AG09309 (cell line): ENCODE measurements around the gene HTRA3.

Source experiments
- DNase-seq: peaks from one replicate; pipeline ENCODE4 v3.0.0-alpha.2; 2010; ENCODE audit warnings: low read depth
- H3K4me3 ChIP-seq: 2 replicates; pipeline ENCODE4 v1.5.1; 2011; ENCODE audit warnings: mild to moderate bottlenecking, low read depth, low read length, moderate library complexity; ENCODE audit not compliant: control insufficient read depth
- CTCF ChIP-seq: IDR thresholded peaks from 2 replicates; pipeline ENCODE4 v1.5.1; 2011; ENCODE audit warnings: mild to moderate bottlenecking, low read depth, low read length, inconsistent platforms; ENCODE audit not compliant: insufficient read depth, control insufficient read depth; ENCODE audit errors: missing control alignments

The HTRA3 gene

GRCh38 chr4:8228319-8229250, 41.0 kb upstream of the HTRA3 start:
- no peak for TF ChIP-seq CTCF
- DNase-seq: peak; percentile 53
- H3K4me3 ChIP-seq: no peak overlapping the region

GRCh38 chr4:8229331-8229975, 40.1 kb upstream of the HTRA3 start:
- H3K4me3 ChIP-seq: no peak overlapping the region
- DNase-seq: no peak
- no peak for TF ChIP-seq CTCF

GRCh38 chr4:8230033-8230432, 39.5 kb upstream of the HTRA3 start:
- DNase-seq: no peak

GRCh38 chr4:8230891-8231290, 38.7 kb upstream of the HTRA3 start:
- TF ChIP-seq CTCF: no peak
- H3K4me3 ChIP-seq: no peak overlapping the region
- DNase-seq: no peak

More at GRCh38 chr4:8230033-8230432, 39.5 kb upstream of the HTRA3 start:
- no peak for TF ChIP-seq CTCF
- no peak overlapping the region for H3K4me3 ChIP-seq

- no peak for DNase-seq
- no peak overlapping the region for H3K4me3 ChIP-seq
- TF ChIP-seq CTCF: no peak
Measured at GRCh38 chr4:8231551-8232049, 38.0 kb upstream of the HTRA3 start.

- no peak overlapping the region for H3K4me3 ChIP-seq
- no peak for TF ChIP-seq CTCF
- DNase-seq: no peak
Measured at GRCh38 chr4:8232748-8233147, 36.8 kb upstream of the HTRA3 start.
